Fibroblast of lung (primary cell): ENCODE measurements around the gene AASS. TPM values are rescaled to one million over a fixed set of nuclear protein-coding genes. Genes with fewer than 3 reads are reported as not detected.

Experiments used
- DNase-seq, 2 donors: peaks; one replicate each; pipeline versions ENCODE4 v3.0.0 to v3.0.0-alpha.2; 2010; ENCODE audit warnings: low read depth in 2 of 2
- H2AFZ ChIP-seq: 2 replicates; pipeline ENCODE4 v1.5.1; 2012; ENCODE audit warnings: low read length, control low read depth, inconsistent platforms
- H3K27ac ChIP-seq: 2 replicates; pipeline ENCODE4 v1.5.1; 2011; ENCODE audit warnings: low read length, control low read depth; ENCODE audit not compliant: insufficient read depth
- H3K27me3 ChIP-seq: 2 replicates; pipeline ENCODE4 v1.5.1; 2011; ENCODE audit warnings: mild to moderate bottlenecking, low read length; ENCODE audit not compliant: control insufficient read depth, insufficient read depth
- H3K36me3 ChIP-seq: 2 replicates; pipeline ENCODE4 v1.5.1; 2011; ENCODE audit warnings: low read length; ENCODE audit not compliant: control insufficient read depth, insufficient read depth
- H3K4me1 ChIP-seq: 2 replicates; pipeline ENCODE4 v1.5.1; 2011; ENCODE audit warnings: low read length; ENCODE audit not compliant: control insufficient read depth, insufficient read depth; ENCODE audit errors: extremely low read depth
- H3K4me2 ChIP-seq: 2 replicates; pipeline ENCODE4 v1.5.1; 2011; ENCODE audit warnings: low read length, control low read depth; ENCODE audit not compliant: insufficient read depth; ENCODE audit errors: extremely low read depth
- H3K4me3 ChIP-seq, 4 experiments: fragments of 200-600 bp in 1 of 4; sonication (generic) in 1 of 4; replicated peaks in 1 of 4; 2 replicates each; pipeline ENCODE4 v1.5.1; 2011 to 2016; ENCODE audit warnings: low read length in 4 of 4, low read depth in 3 of 4, mild to moderate bottlenecking in 3 of 4, control low read depth in 2 of 4, inconsistent platforms in 1 of 4, mixed read lengths in 1 of 4; ENCODE audit not compliant: insufficient read depth in 1 of 4; ENCODE audit errors: control extremely low read depth in 1 of 4
- H3K79me2 ChIP-seq: 2 replicates; pipeline ENCODE4 v1.5.1; 2012; ENCODE audit warnings: mild to moderate bottlenecking, low read length, inconsistent platforms; ENCODE audit not compliant: control insufficient read depth, insufficient read depth
- H3K9ac ChIP-seq: 2 replicates; pipeline ENCODE4 v1.5.1; 2011; ENCODE audit warnings: mild to moderate bottlenecking, low read length, control low read depth; ENCODE audit not compliant: insufficient read depth
- H3K9me3 ChIP-seq: 2 replicates; pipeline ENCODE4 v1.5.1; 2012; ENCODE audit warnings: low read depth, low read length; ENCODE audit not compliant: control insufficient read depth, insufficient read depth
- H4K20me1 ChIP-seq: 2 replicates; pipeline ENCODE4 v1.5.1; 2011; ENCODE audit warnings: low read length; ENCODE audit not compliant: control insufficient read depth, insufficient read depth; ENCODE audit errors: extremely low read depth
- CTCF ChIP-seq, 2 donors: IDR thresholded peaks in 1 of 2; conservative IDR thresholded peaks in 1 of 2; 1 replicate in 1 of 2; 2 replicates in 1 of 2; pipeline ENCODE4 v1.5.1; 2011 to 2012; ENCODE audit warnings: low read length in 2 of 2, control low read depth in 1 of 2, inconsistent platforms in 1 of 2, low read depth in 1 of 2, mild to moderate bottlenecking in 1 of 2
- EZH2 ChIP-seq: IDR thresholded peaks from 2 replicates; pipeline ENCODE4 v1.5.1; 2012; ENCODE audit warnings: low read length, control low read depth, mild to moderate bottlenecking; ENCODE audit errors: missing control alignments
- polyA plus RNA-seq, 2 donors: library from polyadenylated mRNA; depleted of rRNA in 1 of 2; stranded (reverse) in 1 of 2; unstranded in 1 of 2; fragments of >200 nt; gene quantifications; 2 replicates each; pipeline ENCODE4 v1.2.1, GENCODE V29; 2011 to 2012; ENCODE audit warnings: missing spikeins in 1 of 2
- total RNA-seq: library from RNA; depleted of rRNA; stranded (reverse); fragments of >200 nt; gene quantifications from 2 replicates; pipeline ENCODE4 v1.2.1, GENCODE V29; 2014

The AASS gene
- total and polyA plus RNA-seq, 2 donors (not counting 1 experiment from before 2014, with no cell fraction given): 8.6 to 49.2 TPM

- H3K79me2 ChIP-seq: no peaks in the 10 kb centered on the region
- H3K4me2 ChIP-seq: no peak overlapping the region
- no peak overlapping the region for H2AFZ ChIP-seq
- no peaks in the 10 kb centered on the region for H3K9me3 ChIP-seq
- DNase-seq: no peak
- no peak overlapping the region for H3K9ac ChIP-seq
- TF ChIP-seq CTCF (conservative IDR thresholded peaks at IDR 0.05 in 1 of 2, IDR thresholded peaks at IDR 0.05 in 1 of 2; ENCODE audit: low read depth in 1 of 2, low read length in 2 of 2): no peak
- no peak for TF ChIP-seq EZH2
- no peak overlapping the region for H3K4me3 ChIP-seq
- H3K36me3 ChIP-seq: no peaks in the 10 kb centered on the region
- no peaks in the 10 kb centered on the region for H3K4me1 ChIP-seq
- H3K27ac ChIP-seq: no peak overlapping the region
- no peaks in the 10 kb centered on the region for H3K27me3 ChIP-seq
- H4K20me1 ChIP-seq: no peaks in the 10 kb centered on the region
Observed at GRCh38 chr7:122054393-122054792, 89.7 kb downstream of the AASS start.

GRCh38 chr7:122046402-122046801 is 97.6 kb downstream of the AASS start:
- H3K36me3 ChIP-seq: no peaks in the 10 kb centered on the region
- H2AFZ ChIP-seq: no peak overlapping the region
- H3K79me2 ChIP-seq: no peaks in the 10 kb centered on the region
- no peaks in the 10 kb centered on the region for H4K20me1 ChIP-seq
- no peak overlapping the region for H3K4me3 ChIP-seq
- no peak for DNase-seq
- no peaks in the 10 kb centered on the region for H3K9me3 ChIP-seq
- H3K27ac ChIP-seq: no peak overlapping the region
- no peaks in the 10 kb centered on the region for H3K27me3 ChIP-seq
- H3K9ac ChIP-seq: no peak overlapping the region
- no peaks in the 10 kb centered on the region for H3K4me1 ChIP-seq
- TF ChIP-seq CTCF (conservative IDR thresholded peaks at IDR 0.05 in 1 of 2, IDR thresholded peaks at IDR 0.05 in 1 of 2; ENCODE audit: low read depth in 1 of 2, low read length in 2 of 2) (no peak), EZH2 (no peak)
- no peak overlapping the region for H3K4me2 ChIP-seq

- Histone ChIP-seq H3K36me3 (no peaks in the 10 kb centered on the region), H3K27ac (no peak overlapping the region), H3K4me3 (no peak overlapping the region), H2AFZ (no peak overlapping the region), H3K9me3 (no peaks in the 10 kb centered on the region), H3K9ac (no peak overlapping the region), H3K4me2 (no peak overlapping the region), H3K27me3 (no peaks in the 10 kb centered on the region), H3K79me2 (no peaks in the 10 kb centered on the region), H4K20me1 (no peaks in the 10 kb centered on the region), H3K4me1 (no peaks in the 10 kb centered on the region)
- DNase-seq: peak in 1 of 2 donors; percentile 13
- no peak for TF ChIP-seq CTCF (conservative IDR thresholded peaks at IDR 0.05 in 1 of 2, IDR thresholded peaks at IDR 0.05 in 1 of 2; ENCODE audit: low read depth in 1 of 2, low read length in 2 of 2)
- no peak for TF ChIP-seq EZH2
Observed at GRCh38 chr7:122040147-122040546, 103.9 kb downstream of the AASS start.
